Transverse colon (tissue), 4 donors: ENCODE data around the gene GPSM3. TPM values are rescaled to one million over a fixed set of nuclear protein-coding genes. Genes with fewer than 3 reads are reported as not detected.

Experiments used
- DNase-seq: peaks from one replicate; pipeline ENCODE4 v3.0.0-alpha.2; 2019
- H3K27ac ChIP-seq, 4 donors: fragments of 200-600 bp; sonication (generic); 2 replicates each; pipeline ENCODE4 v1.5.1; 2016 to 2018; ENCODE audit warnings: inconsistent platforms in 4 of 4
- H3K27me3 ChIP-seq: fragments of 200-600 bp; sonication (generic); 2 replicates; pipeline ENCODE4 v1.5.1; 2017; ENCODE audit warnings: inconsistent platforms
- H3K36me3 ChIP-seq, 4 donors: fragments of 200-600 bp; sonication (generic); 2 replicates each; pipeline ENCODE4 v1.5.1; 2017 to 2019; ENCODE audit warnings: inconsistent platforms in 4 of 4
- H3K4me1 ChIP-seq, 4 donors: fragments of 200-600 bp; sonication (generic); 2 replicates each; pipeline ENCODE4 v1.5.1; 2017 to 2020; ENCODE audit warnings: inconsistent platforms in 4 of 4
- H3K4me3 ChIP-seq, 4 donors: fragments of 200-600 bp; sonication (generic); 1 replicate in 1 of 4; 2 replicates in 3 of 4; pipeline versions ENCODE4 v1.5.1 to v1.6.1; 2017 to 2019; ENCODE audit warnings: inconsistent platforms in 4 of 4
- H3K9me3 ChIP-seq, 2 donors: fragments of 200-600 bp; sonication (generic); 2 replicates each; pipeline ENCODE4 v1.5.1; 2017 to 2019; ENCODE audit warnings: inconsistent platforms in 2 of 2
- CTCF ChIP-seq, 5 experiments: fragments of 200-600 bp in 3 of 5; fragments of 450-650 bp in 2 of 5; sonication (generic) in 3 of 5; IDR thresholded peaks; 1 replicate in 2 of 5; 2 replicates in 3 of 5; pipeline ENCODE4 v1.5.1; 2016 to 2017; ENCODE audit warnings: antibody characterized with exemption in 5 of 5, inconsistent platforms in 3 of 5, mild to moderate bottlenecking in 2 of 5, moderate library complexity in 1 of 5
- EP300 ChIP-seq: sonication (generic); formaldehyde crosslinking; IDR thresholded peaks from one replicate; pipeline ENCODE4 v1.6.1; 2017; ENCODE audit warnings: antibody characterized with exemption, low read depth
- POLR2A ChIP-seq: fragments of 450-650 bp; IDR thresholded peaks from one replicate; pipeline ENCODE4 v1.6.1; 2016; ENCODE audit warnings: antibody characterized with exemption, mild to moderate bottlenecking, moderate library complexity
- POLR2AphosphoS5 ChIP-seq, 3 donors: sonication (generic); formaldehyde crosslinking; IDR thresholded peaks; one replicate each; pipeline ENCODE4 v1.6.1; 2016; ENCODE audit warnings: antibody characterized with exemption in 3 of 3
- WGBS, 2 donors: methylation state at CpG; one replicate each; pipeline ENCODE4 v1.1.5; 2018; ENCODE audit warnings: low coverage in 1 of 2; 5-methylcytosine and 5-hydroxymethylcytosine counted together
- in situ Hi-C, 4 donors: fragments of 200-750 bp; cut with MboI; loops; one replicate each; pipeline versions ENCODE4 v1.15.0 to v1.15.1; 2017; ENCODE audit warnings: low sequenced_read_pairs in 3 of 4, low pct_ligation_motif_present in 1 of 4, low pct_unique_long_range_greater_than_20kb in 1 of 4
- intact Hi-C: fragments of 100-400 bp; cut with DNase I; formaldehyde crosslinking; loops from one replicate; pipeline ENCODE4 v1.15.1; 2023; ENCODE audit warnings: low total_unique reads
- total RNA-seq, 4 donors: library from RNA; depleted of rRNA; stranded (reverse); fragments of >200 nt; gene quantifications; one replicate each; pipeline ENCODE4 v1.1.0, GENCODE V29; 2016

Gene GPSM3
- total RNA-seq, result 1 to 10 TPM in 3 of 4 donors, under 1 TPM in 1; 1.00 to 8.6 (median 6.7) TPM

- TF ChIP-seq POLR2AphosphoS5 (IDR thresholded peaks at IDR 0.05) (peak in 1 of 3 donors; percentile 40), POLR2A (peak; percentile 10), CTCF (IDR thresholded peaks at IDR 0.05) (no peak), EP300 (no peak)
- H3K4me3 ChIP-seq, result peak within 1 kb of the TSS; percentile 5 to 95 (median 21)
- no peaks in the 10 kb centered on the region for H3K27me3 ChIP-seq
- no peaks in the 10 kb centered on the region for H3K36me3 ChIP-seq
- H3K27ac ChIP-seq, result peak within 1 kb of the TSS; percentile 92 to 98 (median 98)
- H3K9me3 ChIP-seq, result no peaks in the 10 kb centered on the region
- intact Hi-C loops, result no loop called here
- 21% methylated on average over 5 of the region's 5 CpGs; no CpG with 5 or more reads in 1 of the 2 donors for WGBS, 2 donors
- peak; percentile 78 for DNase-seq
- in situ Hi-C loops, result no loop called here
- H3K4me1 ChIP-seq, result peaks cover 21 to 62% (median 46%) of the 10 kb centered on the region in 4 donors
These were observed at the start of gene GPSM3 for GRCh38 chr6:32192608-32193039. TSS of gene GPSM3 (minus strand) at chr6:32192643. CDS start at chr6:32192513, 130 bp downstream.

- H3K9me3 ChIP-seq, result no peaks in the 10 kb centered on the region
- peaks cover 0 to 8% (median 5%) of the 10 kb centered on the region in 4 donors for H3K4me1 ChIP-seq
- no peak for TF ChIP-seq CTCF (IDR thresholded peaks at IDR 0.05)
- TF ChIP-seq EP300, result no peak
- no peak for TF ChIP-seq POLR2AphosphoS5 (IDR thresholded peaks at IDR 0.05)
- no peak for TF ChIP-seq POLR2A
- no peak overlapping the region for H3K4me3 ChIP-seq
- intact Hi-C loops, result no loop called here
- H3K27ac ChIP-seq, result no peak overlapping the region
- H3K36me3 ChIP-seq, result no peaks in the 10 kb centered on the region
- no peak for DNase-seq
- in situ Hi-C loops, result loop anchor here (10.0 to 25.0 kb wide), 5 partner anchors 172 to 547 kb away; partner anchors contain the start of gene BTNL2 (in 2 of the 4)
- no peaks in the 10 kb centered on the region for H3K27me3 ChIP-seq
- 91 to 100% methylated on average over 1 of the region's 1 CpG for WGBS, 2 donors
These were observed 48.2 kb upstream of the GPSM3 start for GRCh38 chr6:32240686-32241085.

GRCh38 chr6:32239462-32239861 is 47.0 kb upstream of the GPSM3 start:
- intact Hi-C loops, result no loop called here

GRCh38 chr6:32234934-32235333 is 42.5 kb upstream of the GPSM3 start:
- Histone ChIP-seq H3K36me3 (no peaks in the 10 kb centered on the region), H3K27ac (no peak overlapping the region), H3K27me3 (no peaks in the 10 kb centered on the region), H3K4me3 (no peak overlapping the region), H3K9me3 (no peaks in the 10 kb centered on the region), H3K4me1 (no peaks in the 10 kb centered on the region)
- intact Hi-C loops, result no loop called here
- DNase-seq, result no peak
- in situ Hi-C loops, result loop anchor here in 3 of 4 donors (25.0 kb wide), 2 partner anchors 177 to 552 kb away; partner anchors contain the start of gene BTNL2 (in 2 of the 3)
- TF ChIP-seq CTCF (IDR thresholded peaks at IDR 0.05), result no peak
- no peak for TF ChIP-seq POLR2A
- no peak for TF ChIP-seq POLR2AphosphoS5 (IDR thresholded peaks at IDR 0.05)
- TF ChIP-seq EP300, result no peak
- 59% methylated on average over 4 of the region's 4 CpGs; no CpG with 5 or more reads in 1 of the 2 donors for WGBS, 2 donors

More at GRCh38 chr6:32239462-32239861, 47.0 kb upstream of the GPSM3 start:
- no peaks in the 10 kb centered on the region for H3K27me3 ChIP-seq
- 71 to 74% methylated on average over 2 of the region's 2 CpGs for WGBS, 2 donors
- H3K4me1 ChIP-seq, result peaks cover 0 to under 1% (median 0%) of the 10 kb centered on the region in 4 donors
- no peak overlapping the region for H3K4me3 ChIP-seq
- H3K36me3 ChIP-seq, result no peaks in the 10 kb centered on the region
- no peak for TF ChIP-seq POLR2AphosphoS5 (IDR thresholded peaks at IDR 0.05)
- no peak for TF ChIP-seq CTCF (IDR thresholded peaks at IDR 0.05)
- TF ChIP-seq EP300, result no peak
- TF ChIP-seq POLR2A, result no peak
- no peak for DNase-seq
- no peaks in the 10 kb centered on the region for H3K9me3 ChIP-seq
- H3K27ac ChIP-seq, result no peak overlapping the region
- in situ Hi-C loops, result loop anchor here in 3 of 4 donors (25.0 kb wide), 2 partner anchors 173 to 548 kb away; partner anchors contain the start of gene BTNL2 (in 2 of the 3)
